Testis (tissue), 2 donors: ENCODE results near the gene OGFR.

ENCODE experiments used
- CTCF ChIP-seq, 3 experiments: fragments of 450-650 bp in 2 of 3; fragments of 200-600 bp in 1 of 3; sonication (generic) in 1 of 3; IDR thresholded peaks; one replicate each; pipeline ENCODE4 v1.5.1; 2016 to 2019; ENCODE audit warnings: antibody characterized with exemption in 3 of 3, mild to moderate bottlenecking in 2 of 3, moderate library complexity in 1 of 3
- POLR2A ChIP-seq: fragments of 450-650 bp; IDR thresholded peaks from one replicate; pipeline ENCODE4 v1.6.1; 2017; ENCODE audit warnings: antibody characterized with exemption, mild to moderate bottlenecking, moderate library complexity

DNA sequence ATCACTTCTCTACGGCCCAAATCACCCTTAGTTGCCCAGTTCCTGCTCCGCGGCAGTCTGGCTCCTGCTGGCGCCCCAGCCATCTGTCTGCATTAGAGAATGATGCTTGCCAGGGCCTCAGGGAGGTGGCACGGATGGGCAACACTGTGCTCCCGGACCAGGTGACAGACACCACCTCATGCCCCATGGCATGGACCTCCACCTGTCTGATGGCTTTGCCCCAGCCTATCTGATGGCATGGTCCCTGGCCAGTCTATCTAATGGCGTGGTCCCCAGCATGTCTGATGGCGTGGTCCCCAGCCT lies 27.2 kb upstream of the OGFR start:
- TF ChIP-seq CTCF (IDR thresholded peaks at IDR 0.05) (no peak), POLR2A (no peak)
